HG02981 (cell line): ENCODE results near the gene JMJD8.

Source experiments
- ATAC-seq: cut with Tn5 transposase; IDR thresholded peaks from one replicate; pipeline ENCODE4 v1.9.1; 2021; ENCODE audit warnings: mild to moderate bottlenecking, moderate library complexity; ENCODE audit not compliant: unreplicated experiment

JMJD8 gene

DNA sequence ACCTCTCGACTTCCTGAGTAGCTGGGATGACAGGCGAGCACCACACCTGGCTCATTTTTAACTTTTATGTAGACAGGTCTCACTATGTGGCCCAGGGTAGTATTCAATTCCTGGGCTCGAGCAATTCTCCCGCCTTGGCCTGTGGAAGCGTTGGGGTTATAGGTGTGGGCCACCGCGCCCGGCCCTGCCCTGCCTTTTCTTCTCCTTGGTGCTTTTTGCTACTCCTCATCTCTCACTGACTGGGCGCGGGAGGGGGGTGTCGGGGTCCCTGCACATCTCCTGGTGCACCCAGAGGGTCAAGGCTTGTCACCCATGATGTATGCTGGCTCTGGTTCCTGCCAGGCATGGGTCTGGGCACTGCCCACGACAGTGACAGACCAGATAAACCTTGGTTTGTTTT lies 39.6 kb downstream of the JMJD8 start:
- ATAC-seq, result no peak

DNA sequence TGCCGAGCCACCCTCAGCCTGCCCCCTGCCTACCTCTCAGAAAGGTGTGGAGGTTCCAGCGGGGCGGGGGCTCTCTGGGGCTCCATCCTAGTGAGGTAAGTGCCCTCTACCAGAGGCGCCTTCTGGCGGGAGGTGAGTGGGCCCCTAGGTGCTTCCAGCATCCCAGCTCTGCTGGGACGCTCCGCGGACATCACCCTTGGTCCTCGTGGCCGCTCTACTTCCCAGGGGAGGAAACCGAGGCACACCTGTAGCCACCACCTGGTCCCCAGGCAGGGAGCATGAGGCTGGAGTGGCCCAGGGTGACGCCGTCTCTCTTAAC lies 41.1 kb downstream of the JMJD8 start:
- ATAC-seq, result no peak

- ATAC-seq, result no peak
Observed at GRCh38 chr16:642189-643049, 41.7 kb downstream of the JMJD8 start.

GRCh38 chr16:641326-642188 lies 42.6 kb downstream of the JMJD8 start, which contains the start of gene MCRIP2:
MCRIP2 (plus strand) TSS chr16:641828; CDS start chr16:641992, 164 bp downstream.
- ATAC-seq, result no peak

- ATAC-seq, result no peak
Observed at GRCh38 chr16:640614-641013, 43.5 kb downstream of the JMJD8 start.

DNA sequence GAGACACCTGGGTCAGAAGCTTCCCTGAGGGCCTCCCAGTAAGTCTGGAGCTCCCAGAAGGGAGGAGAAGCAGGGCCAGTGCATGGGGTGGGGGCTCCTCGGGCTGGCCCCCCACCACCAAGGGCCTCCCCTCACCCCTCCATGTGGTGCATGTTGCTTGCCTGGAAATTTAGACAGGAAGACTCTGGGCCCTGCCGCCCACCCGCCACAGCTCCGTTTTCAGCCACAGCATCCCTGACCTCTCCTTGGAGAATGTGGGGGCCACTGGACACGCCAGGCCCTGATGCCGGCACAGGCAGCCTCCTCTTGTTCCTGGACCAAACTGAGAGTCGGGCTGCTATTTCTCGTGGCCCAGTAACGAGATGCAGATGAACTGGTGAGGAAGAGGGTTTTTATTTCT lies 45.3 kb downstream of the JMJD8 start:
- no peak for ATAC-seq

- ATAC-seq, result no peak
Observed at GRCh38 chr16:638034-638543, 46.0 kb downstream of the JMJD8 start.

- ATAC-seq, result no peak
Observed at GRCh38 chr16:637081-638018, 46.8 kb downstream of the JMJD8 start.

- ATAC-seq, result peak; percentile 72
Observed at GRCh38 chr16:636206-637080, 47.7 kb downstream of the JMJD8 start, which contains the start of gene METTL26. METTL26 (minus strand) TSS chr16:636305; CDS start chr16:636290, 15 bp downstream.

DNA sequence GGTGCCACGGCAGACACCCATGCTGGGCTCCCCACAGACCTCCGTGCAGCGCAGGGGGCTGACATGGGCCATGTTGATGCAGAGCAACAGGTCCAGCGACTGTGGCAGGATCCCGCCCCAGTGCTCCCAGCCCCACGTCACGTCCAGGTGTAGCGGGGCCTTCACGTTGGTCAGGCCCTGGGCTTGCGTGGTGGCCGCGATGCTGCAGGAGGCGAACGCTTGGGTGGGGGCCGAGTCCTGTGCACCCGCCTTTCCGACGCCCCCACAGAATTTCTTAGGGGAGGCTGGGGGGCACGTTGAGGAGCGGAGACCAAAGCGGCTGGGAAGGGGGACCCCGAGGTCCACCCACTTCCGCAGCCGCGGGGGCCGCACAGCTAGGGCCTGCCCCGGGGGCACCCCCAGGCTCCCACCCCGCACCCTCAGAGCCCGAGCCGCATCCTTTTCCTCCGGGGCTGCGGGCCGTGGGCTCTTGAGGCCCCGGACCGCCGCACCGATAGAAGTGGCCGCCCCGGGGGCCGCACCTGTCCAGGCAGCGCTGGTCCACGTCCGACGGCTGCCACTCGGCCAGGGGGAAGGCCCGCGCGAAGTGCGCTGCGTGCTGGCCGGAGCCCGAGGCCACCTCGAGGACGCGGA lies 48.4 kb downstream of the JMJD8 start:
- ATAC-seq, result peak; percentile 0

DNA sequence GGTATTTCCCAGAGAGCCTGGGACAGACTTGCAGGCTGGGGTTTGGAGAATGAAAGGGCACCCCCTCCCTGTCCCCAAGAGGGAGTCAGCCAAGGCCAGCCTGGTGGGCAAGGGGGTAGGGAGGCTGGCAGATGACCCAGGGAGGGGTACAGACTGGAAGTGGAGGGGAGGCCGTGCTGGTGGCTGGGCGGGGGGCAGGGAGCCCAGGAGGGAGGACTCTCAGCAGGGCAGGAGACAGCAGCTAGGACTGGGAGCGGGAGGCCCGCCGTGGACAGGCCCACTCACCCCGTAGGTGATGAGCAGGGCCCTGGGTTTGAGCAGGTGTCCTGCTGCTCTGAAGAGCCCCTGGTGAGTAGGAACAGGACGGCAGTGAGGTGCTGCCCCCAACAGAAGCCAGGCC lies 49.1 kb downstream of the JMJD8 start:
- ATAC-seq, result no peak

DNA sequence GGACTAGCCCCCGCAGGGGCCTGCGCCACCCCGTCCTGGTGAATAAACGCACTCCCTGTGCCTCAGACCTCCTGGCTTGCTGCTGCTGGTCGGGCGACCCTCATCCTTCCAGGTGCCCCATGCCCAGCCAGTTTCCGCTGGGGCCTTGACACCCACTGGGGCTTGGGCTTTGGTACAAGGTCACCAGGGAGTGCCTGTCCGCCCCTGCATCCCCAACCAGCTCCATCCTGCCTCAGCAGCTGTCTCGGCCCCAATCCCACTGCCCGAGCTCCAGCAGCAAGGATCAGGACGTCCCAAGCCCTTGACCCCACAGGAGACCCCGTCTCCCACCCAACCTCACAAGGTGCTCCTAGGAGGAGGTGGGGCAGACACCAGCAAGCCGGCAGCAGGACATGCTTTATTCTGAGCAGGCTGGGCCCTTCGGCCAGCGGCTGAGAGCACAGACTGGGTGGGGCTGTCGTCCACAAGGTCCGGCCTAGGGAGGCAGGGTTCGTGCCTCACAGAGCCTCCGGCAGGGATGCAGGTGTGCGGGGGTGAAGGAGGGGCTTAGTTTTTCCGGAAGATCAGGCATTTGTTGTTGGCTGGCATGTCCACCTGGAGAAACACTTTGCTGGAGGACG lies 50.0 kb downstream of the JMJD8 start:
- ATAC-seq, result no peak

- no peak for ATAC-seq
Observed at GRCh38 chr16:633336-634050, 50.6 kb downstream of the JMJD8 start.

DNA sequence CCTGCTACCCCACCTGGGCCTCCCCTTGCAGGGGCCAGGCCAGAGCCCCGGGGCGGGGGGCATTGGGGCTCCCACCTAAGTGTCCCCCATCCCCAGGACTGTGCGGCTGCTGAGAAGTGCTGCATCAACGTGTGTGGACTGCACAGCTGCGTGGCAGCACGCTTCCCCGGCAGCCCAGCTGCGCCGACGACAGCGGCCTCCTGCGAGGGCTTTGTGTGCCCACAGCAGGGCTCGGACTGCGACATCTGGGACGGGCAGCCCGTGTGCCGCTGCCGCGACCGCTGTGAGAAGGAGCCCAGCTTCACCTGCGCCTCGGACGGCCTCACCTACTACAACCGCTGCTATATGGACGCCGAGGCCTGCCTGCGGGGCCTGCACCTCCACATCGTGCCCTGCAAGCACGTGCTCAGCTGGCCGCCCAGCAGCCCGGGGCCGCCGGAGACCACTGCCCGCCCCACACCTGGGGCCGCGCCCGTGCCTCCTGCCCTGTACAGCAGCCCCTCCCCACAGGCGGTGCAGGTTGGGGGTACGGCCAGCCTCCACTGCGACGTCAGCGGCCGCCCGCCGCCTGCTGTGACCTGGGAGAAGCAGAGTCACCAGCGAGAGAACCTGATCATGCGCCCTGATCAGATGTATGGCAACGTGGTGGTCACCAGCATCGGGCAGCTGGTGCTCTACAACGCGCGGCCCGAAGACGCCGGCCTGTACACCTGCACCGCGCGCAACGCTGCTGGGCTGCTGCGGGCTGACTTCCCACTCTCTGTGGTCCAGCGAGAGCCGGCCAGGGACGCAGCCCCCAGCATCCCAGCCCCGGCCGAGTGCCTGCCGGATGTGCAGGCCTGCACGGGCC lies 51.4 kb downstream of the JMJD8 start:
- no peak for ATAC-seq

GRCh38 chr16:631808-632358 lies 52.3 kb downstream of the JMJD8 start:
- no peak for ATAC-seq
